ENCODE results near the gene ADAMTS7.

DNA sequence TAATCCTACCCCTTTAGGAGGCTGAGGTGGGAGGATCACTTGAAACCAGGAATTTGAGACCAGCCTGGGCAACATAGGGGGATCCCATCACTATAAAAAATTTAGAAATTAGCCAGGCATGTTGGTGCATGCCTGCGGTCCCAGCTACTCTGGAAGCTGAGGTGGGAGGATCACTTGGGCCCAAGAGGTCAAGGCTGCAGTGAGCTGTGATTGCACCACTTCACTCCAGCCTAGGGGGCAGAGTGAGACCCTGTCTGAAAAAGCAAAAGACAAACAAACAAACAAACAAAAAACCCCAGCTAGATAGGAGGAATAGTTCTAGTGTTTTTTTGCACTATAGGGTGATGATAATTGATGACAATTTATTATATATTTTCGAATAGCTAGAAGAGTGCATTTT is 99.6 kb downstream of the ADAMTS7 start:
- TF ChIP-seq EP300 (IDR thresholded peaks at IDR 0.05) (no peak), CTCF (IDR thresholded peaks at IDR 0.05) (no peak), POLR2A (IDR thresholded peaks at IDR 0.05) (no peak)
